Duodenal mucosa (tissue), 2 donors: ENCODE data around the gene ENPP7.

Source experiments
- H3K27ac ChIP-seq: one replicate; pipeline ENCODE4 v1.7.0; 2013; ENCODE audit warnings: low read depth, low read length
- H3K27me3 ChIP-seq, 2 donors: one replicate each; pipeline ENCODE4 v1.7.0; 2013; ENCODE audit warnings: low read length in 2 of 2, control low read depth in 1 of 2; ENCODE audit not compliant: insufficient read depth in 2 of 2, control insufficient read depth in 1 of 2
- H3K36me3 ChIP-seq, 2 donors: one replicate each; pipeline ENCODE4 v1.7.0; 2013; ENCODE audit warnings: low read length in 2 of 2, control low read depth in 1 of 2; ENCODE audit not compliant: insufficient read depth in 2 of 2, control insufficient read depth in 1 of 2
- H3K4me1 ChIP-seq, 2 donors: one replicate each; pipeline ENCODE4 v1.7.0; 2013; ENCODE audit warnings: low read length in 2 of 2, control low read depth in 1 of 2; ENCODE audit not compliant: insufficient read depth in 2 of 2, control insufficient read depth in 1 of 2
- H3K4me3 ChIP-seq, 2 donors: one replicate each; pipeline ENCODE4 v1.7.0; 2013; ENCODE audit warnings: low read length in 2 of 2, low read depth in 1 of 2
- H3K9ac ChIP-seq, 2 donors: one replicate each; pipeline ENCODE4 v1.7.0; 2013; ENCODE audit warnings: low read length in 2 of 2, low read depth in 1 of 2
- H3K9me3 ChIP-seq, 2 donors: one replicate each; pipeline ENCODE4 v1.7.0; 2013; ENCODE audit warnings: low read length in 2 of 2, control low read depth in 1 of 2; ENCODE audit not compliant: control insufficient read depth in 1 of 2

Gene ENPP7

DNA sequence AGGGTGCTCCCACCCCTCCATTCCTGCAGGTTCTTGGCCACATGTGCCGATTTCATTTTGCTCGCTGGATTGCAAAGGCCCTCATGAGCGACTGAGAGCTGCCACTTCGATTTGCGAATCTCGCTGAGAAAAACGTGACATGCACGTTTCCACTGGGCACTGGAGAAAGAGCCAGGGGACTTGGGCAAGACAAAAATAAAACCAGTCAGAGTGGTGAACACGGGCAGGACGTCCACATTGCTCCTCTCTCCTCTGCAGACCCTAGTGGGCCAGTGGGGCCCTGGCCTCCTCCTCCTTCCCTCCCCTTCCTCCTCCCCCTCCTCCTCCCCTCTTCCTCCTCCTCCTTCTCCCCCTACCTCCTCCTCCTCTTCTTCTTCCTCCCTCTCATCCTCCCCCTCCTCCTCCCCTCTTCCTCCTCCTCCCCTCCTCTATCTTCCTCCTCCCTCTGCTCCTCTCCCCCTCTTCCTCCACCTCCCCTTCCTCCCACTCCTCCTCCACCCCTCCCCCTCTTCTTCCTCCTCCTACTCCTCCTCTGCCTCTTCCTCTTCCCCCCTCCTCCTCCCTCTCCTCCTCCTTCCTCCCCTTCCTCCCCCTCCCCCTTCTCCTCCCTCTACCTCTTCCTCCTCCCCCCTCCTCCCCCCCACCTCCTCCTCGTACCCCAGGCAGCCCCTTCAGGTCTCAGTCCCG is 28.1 kb upstream of the ENPP7 start:
- Histone ChIP-seq H3K9me3 (no peaks in the 10 kb centered on the region), H3K27ac (no peak overlapping the region), H3K9ac (no peak overlapping the region), H3K4me3 (no peak overlapping the region), H3K27me3 (peaks cover 0 to 3% of the 10 kb centered on the region in 2 donors), H3K4me1 (no peaks in the 10 kb centered on the region), H3K36me3 (no peaks in the 10 kb centered on the region)

GRCh38 chr17:79704691-79705090 is 26.1 kb upstream of the ENPP7 start:
- Histone ChIP-seq H3K9me3 (no peaks in the 10 kb centered on the region), H3K4me1 (no peaks in the 10 kb centered on the region), H3K27ac (no peak overlapping the region), H3K4me3 (no peak overlapping the region), H3K9ac (no peak overlapping the region), H3K27me3 (no peaks in the 10 kb centered on the region), H3K36me3 (no peaks in the 10 kb centered on the region)

GRCh38 chr17:79705674-79706073 is 25.1 kb upstream of the ENPP7 start:
- Histone ChIP-seq H3K36me3 (no peaks in the 10 kb centered on the region), H3K4me1 (no peaks in the 10 kb centered on the region), H3K27me3 (no peaks in the 10 kb centered on the region), H3K27ac (no peak overlapping the region), H3K9ac (no peak overlapping the region), H3K4me3 (no peak overlapping the region), H3K9me3 (no peaks in the 10 kb centered on the region)

DNA sequence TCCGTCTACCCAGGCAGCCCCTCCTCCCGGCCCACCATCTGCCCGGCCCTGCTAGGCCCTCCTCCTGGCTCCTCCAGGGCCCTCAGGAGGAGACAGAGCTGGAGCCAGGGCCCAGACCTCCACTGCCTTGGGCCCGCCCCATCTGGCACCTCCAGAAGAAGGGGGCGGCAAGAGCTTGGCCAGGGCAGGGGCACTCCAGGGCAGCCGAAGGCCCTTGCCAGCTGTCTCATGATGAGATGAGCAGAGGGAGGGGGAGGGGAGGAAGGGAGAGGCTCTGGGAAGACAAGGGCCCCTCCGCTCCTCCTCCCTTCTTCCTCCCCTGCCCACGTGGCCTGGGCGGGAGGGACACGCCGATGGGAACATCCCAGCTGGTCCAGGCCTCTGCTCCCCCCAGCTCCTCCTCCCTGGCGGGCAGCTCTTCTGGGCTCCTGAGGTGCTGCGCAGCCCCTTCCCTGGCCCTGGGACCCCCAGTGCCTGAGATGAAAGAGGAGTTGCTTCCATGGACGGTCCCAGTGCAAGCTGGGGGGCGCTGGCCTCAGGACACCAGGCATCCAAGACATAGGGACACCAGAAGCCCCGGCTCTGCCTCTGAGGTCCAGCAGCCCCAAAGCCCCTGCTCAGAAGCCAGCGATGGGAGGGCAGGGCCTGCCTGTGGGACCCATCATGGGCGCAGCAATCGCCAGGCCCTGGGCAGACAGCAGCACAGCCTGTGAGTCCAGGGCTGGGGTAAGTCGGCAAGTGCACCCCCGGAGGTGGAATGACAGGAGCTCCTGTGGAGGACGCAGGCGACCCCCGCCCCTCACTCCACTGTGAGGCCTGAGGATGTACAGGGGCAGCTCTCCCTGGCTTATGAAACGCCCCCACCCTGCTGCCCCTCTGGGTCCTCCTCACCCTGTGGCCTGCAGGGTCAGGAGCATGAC is 23.6 kb upstream of the ENPP7 start:
- H3K4me3 ChIP-seq = no peak overlapping the region
- no peaks in the 10 kb centered on the region for H3K27me3 ChIP-seq

GRCh38 chr17:79707931-79708891 is 22.5 kb upstream of the ENPP7 start:
- Histone ChIP-seq H3K27ac (no peak overlapping the region), H3K4me1 (no peaks in the 10 kb centered on the region), H3K4me3 (no peak overlapping the region), H3K27me3 (no peaks in the 10 kb centered on the region), H3K36me3 (no peaks in the 10 kb centered on the region), H3K9ac (no peak overlapping the region), H3K9me3 (no peaks in the 10 kb centered on the region)

More for the DNA sequence above, 23.6 kb upstream of the ENPP7 start:
- H3K27ac ChIP-seq = no peak overlapping the region
- H3K4me1 ChIP-seq = no peaks in the 10 kb centered on the region
- H3K36me3 ChIP-seq = no peaks in the 10 kb centered on the region
- H3K9ac ChIP-seq = no peak overlapping the region
- H3K9me3 ChIP-seq = no peaks in the 10 kb centered on the region

- Histone ChIP-seq H3K4me1 (peaks cover 5 to 24% of the 10 kb centered on the region in 2 donors), H3K36me3 (no peaks in the 10 kb centered on the region), H3K9ac (no peak overlapping the region), H3K27me3 (peaks cover 0 to 13% of the 10 kb centered on the region in 2 donors), H3K27ac (no peak overlapping the region), H3K9me3 (no peaks in the 10 kb centered on the region), H3K4me3 (no peak overlapping the region)
Measured at GRCh38 chr17:79711715-79712305, 18.9 kb upstream of the ENPP7 start.

- Histone ChIP-seq H3K9me3 (no peaks in the 10 kb centered on the region), H3K27ac (no peak overlapping the region), H3K4me3 (no peak overlapping the region), H3K9ac (no peak overlapping the region), H3K4me1 (peaks cover 5 to 24% of the 10 kb centered on the region in 2 donors), H3K27me3 (peaks cover 0 to 13% of the 10 kb centered on the region in 2 donors), H3K36me3 (no peaks in the 10 kb centered on the region)
Measured at GRCh38 chr17:79713391-79713790, 17.4 kb upstream of the ENPP7 start.

DNA sequence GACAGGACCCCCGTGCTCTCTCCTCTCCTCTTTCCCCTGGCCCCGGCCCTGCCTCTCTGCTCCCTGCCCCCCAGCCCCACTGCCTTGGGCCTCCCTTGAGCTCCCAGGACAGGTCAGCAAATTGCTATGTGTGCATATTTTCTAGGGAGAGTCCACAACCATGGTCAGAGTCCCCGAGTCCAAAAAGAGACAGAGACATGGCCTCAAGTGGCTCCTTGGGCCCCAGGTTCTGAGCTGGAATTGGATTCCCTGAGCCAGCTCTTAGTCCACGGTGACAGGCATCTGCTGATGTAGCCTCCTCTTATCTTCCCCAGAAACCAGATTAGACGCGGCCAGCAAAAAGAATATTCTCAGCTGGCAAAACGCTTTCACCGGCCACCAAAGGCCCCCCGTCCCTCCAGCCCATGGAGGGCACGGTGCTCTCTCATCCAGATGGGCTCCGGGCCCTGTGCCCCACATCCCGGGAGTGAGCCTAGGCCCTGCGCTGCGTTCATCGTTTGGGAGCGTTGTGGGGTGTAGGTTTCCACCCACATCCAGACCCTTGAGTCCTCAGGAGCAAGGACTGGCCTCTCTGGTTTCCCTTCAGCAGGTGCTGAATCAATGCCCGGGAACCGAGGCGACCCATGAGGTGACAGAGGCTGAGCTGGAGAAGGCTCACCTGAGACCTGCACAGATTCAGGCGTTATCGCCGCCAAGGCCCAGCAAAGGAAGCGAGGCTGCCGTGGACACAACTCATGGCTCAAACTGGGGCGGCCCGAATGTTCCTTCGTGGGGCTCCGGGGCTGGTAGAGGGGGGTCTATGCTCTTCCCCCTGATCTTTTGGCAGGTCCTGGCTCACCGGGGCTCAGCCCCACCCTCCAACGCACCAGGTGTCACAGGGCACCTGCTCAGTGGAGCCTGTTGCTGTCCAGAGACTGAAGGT is 16.3 kb upstream of the ENPP7 start:
- Histone ChIP-seq H3K27ac (no peak overlapping the region), H3K36me3 (no peaks in the 10 kb centered on the region), H3K27me3 (peaks cover 0 to 13% of the 10 kb centered on the region in 2 donors), H3K4me1 (peaks cover 5 to 25% of the 10 kb centered on the region in 2 donors), H3K9me3 (no peaks in the 10 kb centered on the region), H3K4me3 (no peak overlapping the region), H3K9ac (no peak overlapping the region)
